HG03039 (cell line): ENCODE measurements around the gene EOMES.

ENCODE experiments used
- ATAC-seq: cut with Tn5 transposase; IDR thresholded peaks from one replicate; pipeline ENCODE4 v1.9.1; 2021; ENCODE audit warnings: mild to moderate bottlenecking, moderate library complexity; ENCODE audit not compliant: unreplicated experiment

The EOMES gene

GRCh38 chr3:27720899-27721716 is 1.0 kb downstream of the EOMES start:
- ATAC-seq = no peak

- no peak for ATAC-seq
These were observed 2.7 kb downstream of the EOMES start for GRCh38 chr3:27719314-27720003.

- ATAC-seq = no peak
These were observed 3.7 kb downstream of the EOMES start for GRCh38 chr3:27718459-27718858.

- ATAC-seq = no peak
These were observed 4.8 kb downstream of the EOMES start for GRCh38 chr3:27717200-27717852.

GRCh38 chr3:27716309-27716708 is 5.8 kb downstream of the EOMES start:
- no peak for ATAC-seq

GRCh38 chr3:27715863-27716262 is 6.3 kb downstream of the EOMES start:
- ATAC-seq = no peak

- no peak for ATAC-seq
These were observed 6.7 kb downstream of the EOMES start for GRCh38 chr3:27715454-27715806.

GRCh38 chr3:27714692-27715453 is 7.2 kb downstream of the EOMES start:
- ATAC-seq = no peak

GRCh38 chr3:27714146-27714526 is 8.0 kb downstream of the EOMES start:
- no peak for ATAC-seq

- ATAC-seq = no peak
These were observed 8.5 kb downstream of the EOMES start for GRCh38 chr3:27713435-27714145.

GRCh38 chr3:27713078-27713423 is 9.1 kb downstream of the EOMES start:
- no peak for ATAC-seq

- ATAC-seq = peak; percentile 91
These were observed 9.7 kb downstream of the EOMES start for GRCh38 chr3:27712136-27713077.

- ATAC-seq = no peak
These were observed 13.9 kb downstream of the EOMES start for GRCh38 chr3:27708250-27708649.

GRCh38 chr3:27699067-27699466 is 23.1 kb downstream of the EOMES start:
- no peak for ATAC-seq

- ATAC-seq = no peak
These were observed 25.2 kb downstream of the EOMES start for GRCh38 chr3:27696906-27697305.

- no peak for ATAC-seq
These were observed 26.5 kb downstream of the EOMES start for GRCh38 chr3:27695636-27696035.

- ATAC-seq = no peak
These were observed 34.1 kb downstream of the EOMES start for GRCh38 chr3:27688053-27688452.

GRCh38 chr3:27686642-27687041 is 35.5 kb downstream of the EOMES start:
- ATAC-seq = no peak

- no peak for ATAC-seq
These were observed 36.6 kb downstream of the EOMES start for GRCh38 chr3:27685474-27685873.

- no peak for ATAC-seq
These were observed 37.8 kb downstream of the EOMES start for GRCh38 chr3:27684302-27684701.
